GM15510 (cell line): ENCODE results near the gene LRATD1.

Experiments used
- POLR2A ChIP-seq: IDR thresholded peaks from 3 replicates; pipeline ENCODE4 v1.6.1; 2011; ENCODE audit warnings: borderline replicate concordance; ENCODE audit not compliant: insufficient read length; ENCODE audit errors: extremely low read depth

Gene LRATD1, protein sequence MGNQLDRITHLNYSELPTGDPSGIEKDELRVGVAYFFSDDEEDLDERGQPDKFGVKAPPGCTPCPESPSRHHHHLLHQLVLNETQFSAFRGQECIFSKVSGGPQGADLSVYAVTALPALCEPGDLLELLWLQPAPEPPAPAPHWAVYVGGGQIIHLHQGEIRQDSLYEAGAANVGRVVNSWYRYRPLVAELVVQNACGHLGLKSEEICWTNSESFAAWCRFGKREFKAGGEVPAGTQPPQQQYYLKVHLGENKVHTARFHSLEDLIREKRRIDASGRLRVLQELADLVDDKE

DNA sequence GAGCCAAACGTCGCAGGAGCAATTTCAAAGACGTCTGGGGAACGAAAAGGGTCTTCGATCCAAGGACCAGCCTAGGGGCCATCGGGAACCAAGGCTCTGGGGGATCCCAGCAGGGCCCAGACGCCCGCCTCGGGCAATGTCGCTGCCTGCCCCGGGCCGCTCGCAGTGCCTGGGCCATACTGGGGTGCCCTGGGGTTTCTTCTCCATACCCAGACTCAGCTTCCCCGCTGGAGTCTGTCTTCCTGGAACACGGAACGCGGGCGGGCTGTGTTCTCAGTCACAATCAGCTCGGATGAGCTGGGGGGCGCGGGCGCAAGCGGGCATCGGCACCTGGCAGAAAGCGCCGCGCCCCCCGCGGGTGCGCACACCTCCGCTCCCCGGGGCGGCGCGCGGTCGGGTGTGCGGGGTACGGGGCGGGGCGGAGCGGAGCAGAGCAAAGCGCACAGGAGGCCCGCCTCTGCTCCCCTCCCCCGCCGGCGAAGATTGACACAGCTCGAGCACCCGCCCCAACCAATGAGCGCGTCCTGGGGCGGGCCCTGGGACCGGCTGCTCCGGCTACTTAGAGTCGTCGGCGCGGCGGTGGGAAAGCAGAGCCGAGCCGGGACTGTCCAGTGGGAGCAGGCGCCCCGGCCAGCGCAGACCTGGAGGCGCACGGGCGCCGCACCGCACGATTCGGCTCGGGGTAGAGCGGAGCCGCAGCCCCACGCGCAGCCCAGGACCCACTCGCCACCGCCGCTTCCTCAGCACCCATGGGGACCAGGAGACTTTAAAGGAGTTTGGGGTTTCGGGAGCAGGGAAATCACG lies at the start of gene LRATD1:
Gene LRATD1, plus strand, starts transcription at position 585 of the 804 bp plus-strand sequence. CDS start 1,263 bp downstream, outside the sequence.
- TF ChIP-seq POLR2A: no peak

DNA sequence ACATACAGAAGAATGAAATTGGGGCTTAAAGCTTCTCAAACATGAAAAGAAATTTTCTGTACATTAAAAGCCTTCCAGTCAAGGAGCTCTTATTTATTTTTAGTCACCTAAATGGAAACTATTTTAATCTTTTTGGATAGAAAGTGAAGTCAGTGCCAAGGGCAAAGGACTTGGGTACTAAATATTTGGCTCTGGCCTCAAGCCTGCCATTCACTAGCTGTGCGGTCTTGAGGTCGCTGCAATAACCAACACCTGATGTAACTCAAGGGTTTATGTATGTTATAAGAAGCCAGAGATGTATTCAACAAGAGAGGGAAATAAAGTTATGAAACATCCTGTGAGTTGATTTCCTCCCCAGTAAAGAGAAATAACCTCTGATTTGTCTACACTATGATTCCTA lies 49.5 kb upstream of the LRATD1 start:
- TF ChIP-seq POLR2A: no peak

DNA sequence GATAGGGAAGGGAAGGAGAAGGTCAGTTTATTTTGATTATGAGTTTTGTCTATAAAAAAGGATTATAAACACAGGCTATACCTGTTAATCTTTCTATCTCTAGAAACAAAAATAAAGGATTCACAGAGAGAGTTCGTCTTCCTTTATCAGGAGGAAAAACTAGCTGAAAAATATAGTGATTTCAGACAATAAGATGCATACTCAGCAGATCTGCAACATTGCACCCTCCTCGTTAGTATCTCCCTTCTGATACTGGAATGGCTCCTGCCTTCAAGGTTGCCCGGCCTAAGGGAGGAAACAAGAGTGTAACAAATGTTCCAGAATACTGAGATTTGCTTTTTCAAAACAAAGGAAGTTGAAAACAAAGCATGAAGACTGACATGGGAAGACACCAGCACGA lies 48.7 kb upstream of the LRATD1 start:
- TF ChIP-seq POLR2A: no peak

DNA sequence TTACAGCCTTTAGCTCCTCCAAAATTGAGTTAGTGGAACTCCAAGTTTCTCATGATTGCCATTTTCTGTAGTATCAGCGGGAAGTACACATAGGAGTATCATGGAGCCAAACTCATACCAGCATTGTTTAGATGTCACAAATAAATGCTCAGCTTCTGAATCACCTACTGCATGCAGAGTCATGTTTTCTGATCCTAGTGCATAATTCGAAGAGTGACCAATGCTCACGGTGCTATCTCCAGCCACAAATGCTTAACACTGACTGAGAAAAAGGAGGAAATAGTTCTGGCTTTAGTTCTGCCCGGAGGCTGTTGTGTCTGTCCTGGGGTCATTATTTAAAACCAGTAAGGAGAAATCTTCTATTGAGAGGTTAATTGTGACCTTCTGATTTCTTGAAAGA lies 45.4 kb upstream of the LRATD1 start:
- TF ChIP-seq POLR2A: no peak

DNA sequence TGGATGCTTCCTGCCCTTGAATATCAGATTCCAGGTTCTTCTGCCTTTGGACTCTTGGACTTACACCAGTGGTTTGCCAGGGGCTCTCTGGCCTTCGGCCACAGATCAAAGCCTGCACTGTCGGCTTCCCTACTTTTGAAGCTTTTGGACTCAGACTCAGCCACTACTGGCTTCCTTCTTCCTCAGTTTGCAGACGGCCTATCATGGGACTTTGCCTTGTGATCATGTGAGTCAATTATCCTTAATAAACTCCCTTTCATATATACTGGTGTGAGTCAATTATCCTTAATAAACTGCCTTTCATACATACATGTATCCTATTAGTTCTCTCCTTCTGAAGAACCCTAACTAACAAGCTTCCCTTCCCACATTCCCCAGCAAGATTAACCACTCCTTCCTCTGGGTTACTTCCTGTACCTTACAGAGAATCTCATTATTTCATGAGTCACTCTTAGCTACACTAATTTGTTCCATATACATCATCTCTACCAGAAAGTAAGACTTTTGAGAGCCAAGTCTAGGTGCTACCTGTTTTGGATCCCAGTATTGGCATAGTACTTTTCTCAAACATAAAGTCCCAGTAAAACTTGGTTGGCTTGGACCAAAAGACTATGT lies 31.3 kb upstream of the LRATD1 start:
- TF ChIP-seq POLR2A: no peak

DNA sequence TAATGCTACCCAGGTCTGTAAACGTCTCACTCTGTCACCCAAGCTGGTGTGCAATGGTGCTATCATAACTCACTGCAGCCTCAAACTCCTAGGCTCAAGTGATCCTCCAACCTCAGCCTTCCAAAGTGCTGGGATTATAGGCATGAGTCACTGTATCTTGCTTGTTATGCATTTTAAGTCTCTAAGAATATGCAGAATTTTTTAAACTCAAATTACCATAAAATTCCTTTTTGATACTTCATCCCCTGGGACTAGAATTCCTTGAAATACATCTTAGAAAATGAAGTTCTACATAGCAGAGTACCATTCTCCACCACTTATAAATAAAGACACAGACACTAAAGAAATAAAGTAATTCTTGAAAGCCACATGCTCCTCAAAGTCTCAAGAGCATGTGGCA lies 30.2 kb upstream of the LRATD1 start:
- no peak for TF ChIP-seq POLR2A

DNA sequence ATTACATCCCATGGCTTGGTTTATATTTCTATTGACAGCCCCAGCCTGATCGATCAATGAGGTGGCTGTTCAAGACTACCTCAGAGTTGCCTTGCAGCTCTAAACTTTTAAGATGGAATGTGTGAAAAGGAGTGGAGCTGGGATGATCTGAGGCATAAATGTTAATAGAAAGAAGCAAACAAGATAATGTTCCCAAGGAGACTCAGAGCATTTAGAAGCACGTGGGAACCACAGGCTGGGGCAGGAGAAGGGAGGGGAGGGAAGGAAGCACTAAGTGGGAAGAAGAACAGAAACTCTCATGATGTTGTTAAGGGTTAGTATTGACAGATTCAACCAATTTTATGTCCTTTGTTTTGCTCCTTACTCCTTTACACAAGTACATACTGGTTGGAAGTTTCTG lies 28.8 kb upstream of the LRATD1 start:
- no peak for TF ChIP-seq POLR2A

DNA sequence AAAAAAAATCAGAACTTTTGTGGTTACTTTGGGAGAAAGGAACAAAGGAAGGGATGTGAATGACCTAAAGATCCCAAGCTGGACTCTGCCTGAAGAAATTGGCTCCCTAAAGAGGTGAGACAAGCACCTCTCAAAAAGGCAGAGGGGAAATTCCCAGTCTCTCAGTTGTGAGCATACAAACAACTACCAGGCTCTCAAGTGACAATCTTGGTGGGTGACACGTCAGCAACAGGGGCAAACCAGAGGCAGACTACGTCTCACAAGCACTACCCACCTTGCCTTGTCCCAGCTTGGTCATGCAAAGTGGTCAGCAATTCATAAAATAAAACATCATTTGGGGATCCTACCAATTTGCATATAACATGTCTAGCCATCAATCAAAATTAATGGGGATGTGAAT lies 24.3 kb upstream of the LRATD1 start:
- TF ChIP-seq POLR2A: no peak

DNA sequence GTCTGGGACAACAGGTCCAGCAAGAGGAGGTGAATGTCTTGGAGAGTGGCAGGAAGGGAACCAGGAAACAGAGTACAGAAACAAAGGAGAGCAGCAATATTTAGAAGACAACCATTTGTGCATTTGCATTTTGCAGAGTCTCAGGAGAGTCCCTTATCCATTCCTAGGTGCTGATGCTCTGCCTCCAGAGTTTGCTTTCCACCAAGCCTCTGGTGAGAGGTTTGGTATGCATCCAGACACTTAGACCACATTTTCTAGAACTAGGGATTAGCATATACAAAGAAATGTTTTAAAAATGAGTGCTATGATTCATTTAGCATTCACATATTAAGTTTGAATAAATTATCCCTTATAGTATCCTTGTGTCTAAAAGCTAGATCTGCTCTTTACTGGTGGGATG lies 18.5 kb upstream of the LRATD1 start:
- TF ChIP-seq POLR2A: no peak

DNA sequence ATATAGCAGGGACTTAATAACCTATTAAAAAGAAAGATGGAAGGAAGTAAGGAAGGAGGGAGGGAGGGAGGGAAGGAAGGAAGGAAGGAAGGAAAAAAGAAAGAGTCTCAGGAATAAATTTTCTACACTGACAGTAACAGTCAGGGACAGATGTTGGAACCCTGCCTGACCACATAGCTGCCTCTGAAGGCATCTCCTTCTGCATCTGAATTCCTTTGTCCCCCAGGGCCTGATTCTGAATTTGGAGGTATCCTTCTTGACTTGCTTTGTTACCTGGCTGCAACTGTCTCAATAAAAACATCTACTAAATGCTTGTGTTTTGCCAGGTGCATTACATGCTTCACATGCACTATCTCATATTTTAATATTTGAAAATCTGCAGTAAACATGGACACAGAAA lies 17.4 kb upstream of the LRATD1 start:
- no peak for TF ChIP-seq POLR2A

DNA sequence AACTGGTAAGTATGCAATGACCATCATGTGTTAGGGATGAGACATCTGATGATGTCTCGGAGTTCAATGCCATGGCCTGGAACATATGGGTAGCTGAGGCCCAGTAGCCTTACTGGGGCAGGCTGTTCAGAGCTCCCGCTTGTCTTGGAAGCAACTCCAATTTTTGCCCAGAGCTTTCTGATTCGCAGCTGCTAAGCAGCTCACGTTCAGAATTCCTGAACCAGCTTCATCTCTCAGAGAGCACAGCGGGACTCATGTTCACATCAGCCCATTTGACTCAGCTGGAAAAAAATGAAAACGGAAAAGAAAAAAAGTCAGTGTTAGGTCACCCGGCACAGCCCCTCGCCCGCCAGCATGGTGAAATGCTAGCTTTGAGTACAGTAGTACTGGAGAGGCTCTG lies 16.8 kb upstream of the LRATD1 start:
- no peak for TF ChIP-seq POLR2A

DNA sequence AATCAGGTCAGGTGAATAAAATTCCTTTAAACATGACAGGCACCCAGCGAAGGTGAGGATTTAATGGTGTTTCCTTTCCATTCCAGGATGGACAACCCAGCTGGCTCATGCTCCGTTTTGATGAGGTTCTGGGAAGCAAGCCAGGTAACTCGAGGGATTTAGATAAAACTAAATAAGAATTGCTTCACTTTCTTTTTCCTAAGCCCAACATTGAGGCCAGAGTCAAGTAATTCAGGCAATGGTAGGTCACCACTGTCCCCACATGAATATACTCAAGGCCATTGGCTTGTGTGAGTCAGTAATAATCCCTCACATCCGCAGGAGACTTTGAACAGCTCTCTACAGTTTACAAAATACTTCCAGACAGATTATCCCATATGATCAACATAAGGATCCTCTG lies 16.2 kb upstream of the LRATD1 start:
- TF ChIP-seq POLR2A: no peak

DNA sequence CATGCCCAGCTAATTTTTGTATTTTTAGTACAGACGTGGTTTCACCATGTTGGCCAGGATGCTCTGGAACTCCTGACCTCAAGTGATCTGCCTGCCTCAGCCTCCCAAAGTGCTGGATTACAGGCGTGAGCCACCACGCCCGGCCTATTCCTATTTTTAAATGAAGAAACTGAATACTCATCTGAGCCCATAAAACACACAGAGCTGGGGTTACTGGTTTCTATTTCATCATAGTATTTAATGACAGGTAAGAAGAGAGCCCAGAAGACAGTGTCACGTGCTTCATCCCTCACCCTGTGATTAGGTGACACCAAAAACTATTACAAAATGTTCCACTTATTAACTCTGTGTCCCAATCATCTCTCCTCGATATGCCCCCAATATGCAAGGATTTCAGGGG lies 15.6 kb upstream of the LRATD1 start:
- no peak for TF ChIP-seq POLR2A

DNA sequence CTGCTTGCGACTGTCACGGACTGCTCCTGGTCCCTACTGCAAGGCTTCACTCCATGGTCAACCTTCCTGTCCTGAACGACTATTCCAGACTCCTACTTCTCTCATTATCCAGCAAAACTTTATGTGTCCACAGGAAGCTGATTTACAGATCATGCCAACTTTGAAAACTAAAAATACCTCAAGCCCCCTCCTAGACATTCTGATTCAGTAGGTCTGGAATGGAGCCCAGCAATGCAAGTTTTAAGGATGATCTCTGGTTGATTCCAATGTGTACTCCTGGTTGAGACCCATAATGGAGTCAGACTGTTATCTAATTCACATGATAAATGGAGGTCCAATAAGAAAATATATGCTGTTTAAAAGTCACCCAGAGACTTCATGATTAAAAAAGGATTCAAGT lies 13.1 kb upstream of the LRATD1 start:
- no peak for TF ChIP-seq POLR2A

DNA sequence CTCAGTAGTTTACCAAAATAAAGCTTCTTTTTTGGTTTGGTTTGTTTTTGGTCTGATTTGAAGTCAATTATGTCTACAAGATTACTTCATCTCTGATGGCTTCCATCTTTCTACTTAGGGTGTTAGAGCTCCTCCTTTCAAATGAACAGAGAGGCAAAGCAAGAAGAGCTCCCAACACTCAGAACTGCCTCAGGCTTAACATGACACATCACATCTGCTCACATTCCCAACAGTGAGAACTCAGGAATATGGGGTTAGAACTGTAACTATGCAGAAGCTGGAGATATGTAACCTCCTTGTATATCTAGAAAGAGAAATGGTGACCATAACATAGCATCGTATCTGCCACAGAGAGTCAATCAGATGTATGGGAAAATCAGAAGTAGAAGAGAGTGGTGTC lies 11.4 kb upstream of the LRATD1 start:
- TF ChIP-seq POLR2A: no peak
